Immature natural killer cell (primary cell): ENCODE results near the gene SHISA9. TPM values are rescaled to one million over a fixed set of nuclear protein-coding genes. Genes with fewer than 3 reads are reported as not detected.

Source experiments
- DNase-seq, 3 donors: peaks; one replicate each; pipeline ENCODE4 v3.0.0; 2022; ENCODE audit warnings: mixed read lengths in 1 of 3
- H3K27ac Mint-ChIP-seq, 6 donors: one replicate each; pipeline ENCODE4 v1.8.0; 2020; ENCODE audit warnings: mixed read lengths in 6 of 6, mild to moderate bottlenecking in 5 of 6, inconsistent platforms in 4 of 6, moderate library complexity in 3 of 6
- H3K27me3 Mint-ChIP-seq, 3 donors: one replicate each; pipeline ENCODE4 v1.8.0; 2020 to 2021; ENCODE audit warnings: low read depth in 3 of 3, mild to moderate bottlenecking in 3 of 3, mixed read lengths in 3 of 3, moderate library complexity in 3 of 3, inconsistent platforms in 1 of 3
- H3K36me3 Mint-ChIP-seq, 3 donors: one replicate each; pipeline ENCODE4 v1.8.0; 2020; ENCODE audit warnings: mixed read lengths in 3 of 3, inconsistent platforms in 2 of 3, mild to moderate bottlenecking in 2 of 3
- H3K4me1 Mint-ChIP-seq, 2 donors: one replicate each; pipeline ENCODE4 v1.8.0; 2020; ENCODE audit warnings: inconsistent platforms in 2 of 2, mild to moderate bottlenecking in 2 of 2, mixed read lengths in 2 of 2, moderate library complexity in 1 of 2
- H3K4me3 Mint-ChIP-seq, 5 donors: one replicate each; pipeline ENCODE4 v1.8.0; 2020; ENCODE audit warnings: mild to moderate bottlenecking in 5 of 5, mixed read lengths in 5 of 5, inconsistent platforms in 3 of 5, moderate library complexity in 3 of 5
- H3K9me3 Mint-ChIP-seq, 6 donors: one replicate each; pipeline ENCODE4 v1.8.0; 2020; ENCODE audit warnings: mild to moderate bottlenecking in 6 of 6, mixed read lengths in 6 of 6, inconsistent platforms in 4 of 6, moderate library complexity in 3 of 6
- polyA plus RNA-seq, 3 donors: library from polyadenylated mRNA; unstranded; fragments of 300-500 nt; fragmentation: Illumina TruSeq; gene quantifications; one replicate each; pipeline ENCODE4 v1.2.3, GENCODE V29; 2021

The SHISA9 gene
- polyA plus RNA-seq, 3 donors from 2014 or later: not detected

DNA sequence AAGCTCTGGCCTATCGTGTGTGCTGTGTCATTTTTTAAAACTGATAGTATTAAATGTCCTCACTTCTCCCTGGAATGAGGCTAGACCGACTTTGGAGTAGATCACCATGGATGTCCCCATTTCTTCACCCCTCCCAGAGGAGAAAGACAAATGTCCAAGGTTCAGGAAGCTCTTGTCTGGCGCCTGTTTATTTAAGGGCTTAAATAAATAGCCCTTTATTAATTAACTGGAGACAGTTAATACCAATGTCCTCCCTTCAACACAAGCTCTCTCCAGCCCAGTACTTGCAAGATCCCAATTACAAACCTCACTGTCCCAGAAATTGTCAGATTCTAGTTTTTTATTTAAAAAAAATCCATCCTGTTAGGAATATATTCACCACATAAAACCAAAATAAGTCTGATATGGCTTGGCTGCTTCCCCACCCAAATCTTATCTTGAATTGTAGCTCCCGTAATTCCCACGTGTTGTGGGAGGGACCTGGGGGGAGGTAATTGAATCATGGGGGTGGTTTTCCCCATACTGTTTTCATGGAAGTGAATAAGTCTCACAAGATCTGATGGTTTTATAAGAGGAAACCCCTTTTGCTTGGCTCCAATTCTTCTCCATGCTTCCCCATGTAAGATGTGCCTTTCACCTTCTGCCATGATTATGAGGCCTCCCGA, 344.4 kb downstream of the SHISA9 start:
- no peaks in the 10 kb centered on the region for H3K36me3 Mint-ChIP-seq

DNA sequence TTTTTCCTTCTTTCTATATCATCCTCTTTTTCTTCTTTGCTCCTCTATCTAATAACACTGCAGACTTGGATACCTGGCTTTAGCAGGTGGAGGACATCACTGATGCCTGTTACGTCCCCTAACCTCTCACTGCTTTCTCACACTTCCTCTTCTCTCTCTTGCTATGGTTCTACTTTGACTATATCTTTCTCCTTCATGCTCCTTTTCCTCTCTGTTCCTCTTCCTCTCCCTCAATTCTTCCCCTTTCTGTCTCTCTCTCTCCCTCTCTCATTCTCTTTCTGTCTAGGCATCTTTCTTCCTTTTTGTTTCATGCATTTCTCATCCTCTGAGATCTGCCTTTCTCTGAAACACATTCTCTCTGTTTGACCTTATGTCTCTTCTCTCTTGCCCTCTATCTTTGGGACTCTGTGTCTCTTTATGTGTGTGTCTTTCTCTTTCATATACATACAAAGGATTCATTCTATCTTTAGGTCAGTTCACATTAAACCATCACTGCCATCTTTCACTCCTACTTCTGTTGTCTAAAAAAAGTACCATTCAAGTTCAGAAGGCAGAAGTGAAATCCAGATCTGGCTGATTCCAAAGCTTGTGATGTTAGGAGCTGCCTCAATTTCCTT, 353.7 kb downstream of the SHISA9 start:
- peaks cover 2 to 7% (median 2%) of the 10 kb centered on the region in 3 donors for H3K27me3 Mint-ChIP-seq
- no peak overlapping the region for H3K27ac Mint-ChIP-seq
- DNase-seq: no peak

More for the DNA sequence above, 344.4 kb downstream of the SHISA9 start:
- Mint-ChIP-seq H3K4me1 (no peaks in the 10 kb centered on the region), H3K27me3 (peaks cover 0 to 4% (median 2%) of the 10 kb centered on the region in 3 donors), H3K27ac (no peak overlapping the region), H3K4me3 (no peak overlapping the region), H3K9me3 (peaks cover 0 to 6% (median 5%) of the 10 kb centered on the region in 6 donors)
- no peak for DNase-seq

DNA sequence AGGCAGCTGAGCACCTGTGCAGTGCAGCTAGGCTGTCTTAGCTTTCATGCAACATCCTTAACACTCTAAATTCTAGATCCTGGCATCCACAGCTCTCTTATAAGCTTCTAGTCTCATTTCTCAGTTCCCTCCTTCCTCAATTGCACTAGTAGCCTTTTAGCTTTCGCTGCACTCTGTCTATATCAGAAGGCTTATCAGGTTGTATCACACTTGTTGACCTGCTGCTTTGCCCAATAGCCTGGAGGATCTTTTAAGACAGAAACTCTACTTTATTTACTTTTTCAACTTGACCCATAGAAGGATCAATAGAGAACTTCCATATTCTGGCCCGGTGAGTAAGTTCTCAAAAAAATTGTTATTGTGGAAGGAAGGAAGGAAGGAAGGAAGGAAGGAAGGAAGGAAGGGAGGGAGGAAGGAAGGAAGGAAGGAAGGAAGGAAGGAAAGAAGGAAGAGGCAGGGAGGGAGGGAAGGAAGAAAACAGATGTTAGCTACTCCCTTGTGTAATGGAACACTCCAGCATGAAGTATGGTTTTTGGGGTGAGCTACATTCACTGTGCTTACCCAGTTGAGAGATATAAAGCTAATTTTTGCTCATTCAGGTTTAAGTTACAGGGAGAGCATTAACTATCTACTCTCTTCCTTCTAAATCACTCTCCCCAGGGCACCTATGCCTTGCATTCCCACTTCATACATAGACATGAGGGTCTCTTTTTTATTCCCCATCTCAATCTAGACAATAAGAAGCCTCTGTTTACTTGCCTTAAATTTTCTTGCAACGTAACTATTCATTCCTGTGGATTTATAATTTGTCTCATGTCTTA, 361.1 kb downstream of the SHISA9 start:
- H3K36me3 Mint-ChIP-seq: no peaks in the 10 kb centered on the region
- H3K4me3 Mint-ChIP-seq: no peak overlapping the region
- H3K27me3 Mint-ChIP-seq: peaks cover 0 to 4% (median 0%) of the 10 kb centered on the region in 3 donors
- DNase-seq: no peak
- no peak overlapping the region for H3K27ac Mint-ChIP-seq
- peaks cover 0 to 14% (median 8%) of the 10 kb centered on the region in 6 donors for H3K9me3 Mint-ChIP-seq
- H3K4me1 Mint-ChIP-seq: no peaks in the 10 kb centered on the region

More for the DNA sequence above, 353.7 kb downstream of the SHISA9 start:
- Mint-ChIP-seq H3K36me3 (no peaks in the 10 kb centered on the region), H3K9me3 (peaks cover 0 to 14% (median 3%) of the 10 kb centered on the region in 6 donors), H3K4me1 (no peaks in the 10 kb centered on the region), H3K4me3 (no peak overlapping the region)

DNA sequence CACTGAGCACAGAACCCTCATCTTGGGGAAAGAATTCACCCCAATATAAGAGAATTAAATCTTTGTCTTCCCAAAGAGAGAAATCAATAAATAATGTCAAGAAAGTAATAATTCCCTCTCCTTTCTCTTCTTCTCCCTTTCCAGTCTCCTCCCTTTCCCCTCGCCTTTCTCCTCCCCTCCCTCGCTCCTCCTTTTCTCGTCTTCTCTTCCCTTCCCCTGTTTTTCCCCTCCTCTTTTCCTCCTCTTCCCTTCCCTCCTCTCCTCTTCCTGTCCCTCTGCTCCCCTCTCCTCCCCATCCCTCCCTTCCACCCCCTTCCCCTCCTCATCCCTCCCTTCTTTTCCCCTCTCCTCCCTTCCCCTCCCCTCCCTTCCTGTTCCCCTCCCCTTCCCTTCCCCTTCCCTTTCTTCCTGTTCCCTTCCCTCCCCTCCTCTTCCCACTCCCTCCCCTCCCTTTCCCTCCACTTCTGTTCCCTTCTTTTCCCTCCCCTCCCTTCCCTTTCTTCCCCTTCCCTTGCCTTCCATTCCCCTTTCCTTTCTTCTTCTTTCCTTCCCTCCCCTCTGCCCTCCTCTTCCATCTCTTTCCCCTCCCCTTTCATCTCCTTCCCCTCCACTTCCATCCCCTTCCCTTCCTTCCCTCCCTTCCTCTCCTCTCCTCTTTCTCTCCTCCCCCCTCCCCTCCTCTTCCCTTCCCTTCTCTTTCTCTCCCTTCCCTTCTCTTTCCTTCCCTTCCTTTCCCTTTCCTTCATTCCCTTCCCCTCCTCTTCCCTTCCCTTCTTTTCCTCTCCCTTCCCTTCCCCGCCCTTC, 363.6 kb downstream of the SHISA9 start:
- H3K9me3 Mint-ChIP-seq: peaks cover 0 to 17% (median 10%) of the 10 kb centered on the region in 6 donors
- H3K27me3 Mint-ChIP-seq: peaks cover 0 to 2% (median 0%) of the 10 kb centered on the region in 3 donors
- no peak overlapping the region for H3K4me3 Mint-ChIP-seq
- no peaks in the 10 kb centered on the region for H3K36me3 Mint-ChIP-seq
- H3K27ac Mint-ChIP-seq: no peak overlapping the region
- no peaks in the 10 kb centered on the region for H3K4me1 Mint-ChIP-seq
- no peak for DNase-seq

DNA sequence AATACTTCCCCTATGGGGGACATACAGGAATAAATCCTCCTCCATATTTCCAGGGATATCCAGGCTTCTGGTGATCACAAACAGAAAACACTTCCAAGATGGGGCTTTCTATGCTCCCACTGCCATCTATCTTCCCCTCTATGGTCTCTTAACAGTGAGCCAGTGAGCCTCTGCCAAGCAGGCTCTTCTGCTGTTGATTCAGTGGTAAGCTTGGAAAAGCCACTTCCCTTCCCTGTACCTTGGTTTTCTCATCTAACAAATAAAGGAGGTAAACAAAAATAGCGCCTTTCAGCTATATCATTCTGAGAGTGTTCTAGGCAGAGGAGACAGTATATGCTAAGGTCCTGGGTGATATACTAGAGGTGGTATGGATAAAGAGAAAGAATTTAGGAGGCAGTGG, 368.0 kb downstream of the SHISA9 start:
- Mint-ChIP-seq H3K4me3 (no peak overlapping the region), H3K27ac (no peak overlapping the region), H3K9me3 (peaks cover 0 to 14% (median 7%) of the 10 kb centered on the region in 6 donors), H3K4me1 (no peaks in the 10 kb centered on the region), H3K36me3 (no peaks in the 10 kb centered on the region), H3K27me3 (peaks cover 0 to 2% (median 1%) of the 10 kb centered on the region in 3 donors)
- no peak for DNase-seq

DNA sequence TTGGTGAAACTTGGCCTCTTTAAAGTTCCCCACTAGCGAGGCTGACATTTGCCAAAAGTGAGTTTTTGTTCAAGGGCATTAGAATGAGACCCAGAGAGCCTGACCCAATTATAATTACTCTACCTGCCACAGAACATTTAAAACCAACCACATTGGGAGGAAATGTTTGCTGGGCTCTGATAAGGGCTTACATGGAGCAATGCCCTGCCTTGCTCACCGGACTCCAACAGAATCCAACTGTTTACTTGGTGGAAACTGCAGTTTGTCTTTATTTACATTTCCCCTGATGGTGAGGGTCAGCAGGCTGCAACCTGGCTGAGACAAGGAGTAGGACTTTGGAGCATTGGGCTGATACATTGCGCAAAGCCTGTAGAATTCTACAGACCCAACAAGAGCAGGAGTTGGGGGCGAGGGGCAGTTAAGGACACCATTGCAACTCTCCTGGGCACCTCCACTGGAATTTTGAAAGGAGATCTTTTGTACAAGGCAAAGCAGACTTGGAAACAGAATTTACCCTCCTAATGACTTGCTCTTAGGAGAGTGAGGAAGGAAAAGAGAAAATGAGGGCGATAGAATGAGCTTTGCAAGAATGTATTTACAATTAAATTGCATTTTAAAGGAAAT, 368.6 kb downstream of the SHISA9 start:
- no peaks in the 10 kb centered on the region for H3K36me3 Mint-ChIP-seq
- H3K9me3 Mint-ChIP-seq: peaks cover 0 to 15% (median 7%) of the 10 kb centered on the region in 6 donors
- H3K4me1 Mint-ChIP-seq: no peaks in the 10 kb centered on the region
- no peak overlapping the region for H3K4me3 Mint-ChIP-seq
- H3K27ac Mint-ChIP-seq: no peak overlapping the region
- no peak for DNase-seq
- H3K27me3 Mint-ChIP-seq: peaks cover 0 to 2% (median 1%) of the 10 kb centered on the region in 3 donors

DNA sequence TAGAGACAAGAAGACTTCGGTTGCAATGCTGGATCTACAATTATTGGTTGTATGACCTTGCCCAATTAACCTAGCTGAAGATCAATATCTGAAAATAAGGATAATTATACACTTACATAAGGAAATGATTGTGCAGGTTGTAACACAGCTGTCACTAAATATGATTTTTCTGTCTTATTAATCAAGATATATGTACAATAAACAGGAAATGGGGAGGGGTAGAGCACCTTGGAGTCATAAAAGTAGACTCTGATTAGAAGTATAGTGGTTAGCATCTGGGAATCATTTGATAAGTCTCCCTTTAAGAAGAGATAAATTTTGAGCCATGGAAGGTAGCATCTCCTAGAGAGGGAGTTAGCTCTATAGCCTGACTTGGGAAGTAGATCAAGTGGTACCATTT, 369.2 kb downstream of the SHISA9 start:
- no peak for DNase-seq
- Mint-ChIP-seq H3K4me1 (no peaks in the 10 kb centered on the region), H3K4me3 (no peak overlapping the region), H3K36me3 (no peaks in the 10 kb centered on the region), H3K27ac (no peak overlapping the region), H3K27me3 (peaks cover 0 to 2% (median 1%) of the 10 kb centered on the region in 3 donors), H3K9me3 (peaks cover 0 to 15% (median 7%) of the 10 kb centered on the region in 6 donors)

DNA sequence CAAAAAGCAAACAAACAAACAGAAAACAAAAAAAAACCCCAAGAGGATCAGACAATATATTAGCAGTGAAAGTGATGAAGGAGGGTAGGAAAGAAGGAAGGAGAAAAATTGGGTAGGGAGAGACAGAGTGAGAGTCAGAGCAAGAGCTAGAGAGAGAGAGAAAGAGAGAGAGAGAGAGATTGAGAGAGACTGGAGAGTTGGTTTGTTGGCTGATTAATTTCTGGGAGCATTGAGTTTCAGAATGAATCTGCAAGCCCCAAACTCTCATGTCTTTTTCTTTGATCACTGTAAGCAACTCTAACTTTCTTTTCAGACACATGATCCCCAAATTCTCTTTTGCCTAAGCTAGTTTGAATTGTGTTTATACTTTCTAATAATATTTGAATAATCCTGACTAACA, 388.1 kb downstream of the SHISA9 start:
- no peak overlapping the region for H3K4me3 Mint-ChIP-seq
- H3K27ac Mint-ChIP-seq: no peak overlapping the region
- peaks cover 0 to 2% (median 2%) of the 10 kb centered on the region in 3 donors for H3K27me3 Mint-ChIP-seq
- no peaks in the 10 kb centered on the region for H3K4me1 Mint-ChIP-seq
- H3K36me3 Mint-ChIP-seq: peaks cover 0 to 3% (median 0%) of the 10 kb centered on the region in 3 donors
- H3K9me3 Mint-ChIP-seq: peaks cover 4 to 19% (median 7%) of the 10 kb centered on the region in 6 donors
- no peak for DNase-seq

Other genes starting within 250 kb of the SHISA9 start
- 10 to 100 TPM in 2 of 3 donors, 1 to 10 TPM in 1; 10.0 to 15.4 (median 15.2) TPM for gene CPPED1, start 97.7 kb upstream of the SHISA9 start, polyA plus RNA-seq